ENCODE measurements around the gene RASA3. TPM values are rescaled to one million over a fixed set of nuclear protein-coding genes. Genes with fewer than 3 reads are reported as not detected.

Gene RASA3
- total RNA-seq, 1 experiment from 2014 or later, result 9.1 TPM

GRCh38 chr13:114082849-114083645 lies 49.4 kb downstream of the RASA3 start:
- H4K20me1 ChIP-seq (ENCODE audit: low read length), result no peaks in the 10 kb centered on the region; the same call in 1 of the 2 replicates
- H3K79me2 ChIP-seq (ENCODE audit: low read length), result peaks cover under 1% of the 10 kb centered on the region; the same call in 1 of the 2 replicates
- TF ChIP-seq EZH2 (IDR thresholded peaks at IDR 0.05; ENCODE audit: low read length, unreplicated experiment) (no peak), CTCF (conservative IDR thresholded peaks at IDR 0.05; ENCODE audit: low read depth, low read length) (no peak), EZH2phosphoT487 (IDR thresholded peaks at IDR 0.05; ENCODE audit: borderline replicate concordance, low read length) (no peak)
- H3K4me1 ChIP-seq (ENCODE audit: insufficient read depth, low read length), result peaks cover 12% of the 10 kb centered on the region
- ChIA-PET CTCF (no interaction called here), POLR2A (ENCODE audit: unreplicated experiment) (no interaction called here)
- no peaks in the 10 kb centered on the region for H3K9me2 ChIP-seq (replicated peaks; ENCODE audit: low read length)
- no peaks in the 10 kb centered on the region for H3K36me3 ChIP-seq (ENCODE audit: low read depth, low read length)
- H3F3A ChIP-seq (ENCODE audit: low read length, unreplicated experiment), result no peaks in the 10 kb centered on the region
- no TSS peak for BruUV-seq (replicated peaks)
- no peaks in the 10 kb centered on the region for H3K27me3 ChIP-seq (ENCODE audit: low read length)
- H3K4me3 ChIP-seq (ENCODE audit: low read length), result no peak overlapping the region
- intact Hi-C loops (cut with micrococcal nuclease), result no loop called here
- H3K4me2 ChIP-seq (ENCODE audit: low read length), result no peak overlapping the region
- no peak overlapping the region for H3K27ac ChIP-seq (ENCODE audit: low read length)
- no peak overlapping the region for H3K9ac ChIP-seq (ENCODE audit: low read length)
- no peak for ATAC-seq
- no peak overlapping the region for H2AFZ ChIP-seq (ENCODE audit: low read length)
- no peaks in the 10 kb centered on the region for H3K9me3 ChIP-seq (ENCODE audit: low read length)
- no peak for DNase-seq

- H2AFZ ChIP-seq (ENCODE audit: low read length), result no peak overlapping the region
- H3K4me3 ChIP-seq (ENCODE audit: low read length), result no peak overlapping the region
- H3K4me1 ChIP-seq (ENCODE audit: insufficient read depth, low read length), result peaks cover 15% of the 10 kb centered on the region
- CTCF ChIA-PET, result no interaction called here
- no peak overlapping the region for H3K9ac ChIP-seq (ENCODE audit: low read length)
- no peak overlapping the region for H3K4me2 ChIP-seq (ENCODE audit: low read length)
- intact Hi-C loops (cut with micrococcal nuclease), result no loop called here
- H4K20me1 ChIP-seq (ENCODE audit: low read length), result no peaks in the 10 kb centered on the region; the same call in 1 of the 2 replicates
- H3K9me3 ChIP-seq (ENCODE audit: low read length), result no peaks in the 10 kb centered on the region
- no peak overlapping the region for H3K27ac ChIP-seq (ENCODE audit: low read length)
- no TSS peak for BruUV-seq (replicated peaks)
- H3K36me3 ChIP-seq (ENCODE audit: low read depth, low read length), result no peaks in the 10 kb centered on the region
- TF ChIP-seq EZH2 (IDR thresholded peaks at IDR 0.05; ENCODE audit: low read length, unreplicated experiment), result no peak
- no peak for TF ChIP-seq EZH2phosphoT487 (IDR thresholded peaks at IDR 0.05; ENCODE audit: borderline replicate concordance, low read length)
- TF ChIP-seq CTCF (conservative IDR thresholded peaks at IDR 0.05; ENCODE audit: low read depth, low read length), result no peak
- DNase-seq, result no peak
- H3F3A ChIP-seq (ENCODE audit: low read length, unreplicated experiment), result no peaks in the 10 kb centered on the region
- no peaks in the 10 kb centered on the region for H3K9me2 ChIP-seq (replicated peaks; ENCODE audit: low read length)
- H3K79me2 ChIP-seq (ENCODE audit: low read length), result peaks cover 8% of the 10 kb centered on the region; the same call in 1 of the 2 replicates
- no peak for ATAC-seq
- H3K27me3 ChIP-seq (ENCODE audit: low read length), result no peaks in the 10 kb centered on the region
- POLR2A ChIA-PET (ENCODE audit: unreplicated experiment), result no interaction called here
Measured at GRCh38 chr13:114081761-114082681, 50.4 kb downstream of the RASA3 start.
